GM13976 (cell line): Measurements from ENCODE around the gene CC2D2A.

ENCODE experiments used
- DNase-seq: peaks from one replicate; pipeline ENCODE4 v3.0.0; 2012; ENCODE audit warnings: low spot score
- in situ Hi-C: fragments of 300-500 bp; cut with MboI; formaldehyde crosslinking; loops from one replicate; pipeline ENCODE4 v1.12.0; 2022; ENCODE audit warnings: low sequenced_read_pairs, mixed read lengths, inconsistent platforms; ENCODE audit not compliant: unreplicated experiment
- TF ChIP-seq, protein P1 (sequence below): IDR thresholded peaks from 2 replicates; pipeline ENCODE4 v1.5.1; 2012; ENCODE audit warnings: borderline replicate concordance, mild to moderate bottlenecking; ENCODE audit not compliant: insufficient read depth; ENCODE audit errors: extremely low read depth, missing control alignments, control extremely low read depth

CC2D2A gene

DNA sequence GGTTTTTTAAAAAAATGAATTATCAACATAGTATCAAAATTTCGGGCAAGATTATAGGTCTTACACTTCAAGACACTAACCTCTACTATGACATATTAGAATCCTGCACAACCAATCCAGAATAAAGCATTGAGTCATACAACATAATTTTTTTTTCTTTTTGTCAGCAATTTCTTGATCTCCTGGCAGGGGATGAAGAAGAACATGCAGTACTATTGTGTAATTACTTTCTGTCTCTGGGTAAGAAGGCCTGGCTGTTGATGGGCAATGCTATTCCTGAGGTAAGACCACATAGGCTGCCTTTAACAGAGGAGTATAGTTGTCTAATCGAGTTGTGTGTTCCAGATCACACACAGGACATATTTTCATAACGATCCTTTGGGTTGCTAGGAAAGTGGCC, 118.0 kb downstream of the CC2D2A start:
- TF ChIP-seq, protein P1, sequence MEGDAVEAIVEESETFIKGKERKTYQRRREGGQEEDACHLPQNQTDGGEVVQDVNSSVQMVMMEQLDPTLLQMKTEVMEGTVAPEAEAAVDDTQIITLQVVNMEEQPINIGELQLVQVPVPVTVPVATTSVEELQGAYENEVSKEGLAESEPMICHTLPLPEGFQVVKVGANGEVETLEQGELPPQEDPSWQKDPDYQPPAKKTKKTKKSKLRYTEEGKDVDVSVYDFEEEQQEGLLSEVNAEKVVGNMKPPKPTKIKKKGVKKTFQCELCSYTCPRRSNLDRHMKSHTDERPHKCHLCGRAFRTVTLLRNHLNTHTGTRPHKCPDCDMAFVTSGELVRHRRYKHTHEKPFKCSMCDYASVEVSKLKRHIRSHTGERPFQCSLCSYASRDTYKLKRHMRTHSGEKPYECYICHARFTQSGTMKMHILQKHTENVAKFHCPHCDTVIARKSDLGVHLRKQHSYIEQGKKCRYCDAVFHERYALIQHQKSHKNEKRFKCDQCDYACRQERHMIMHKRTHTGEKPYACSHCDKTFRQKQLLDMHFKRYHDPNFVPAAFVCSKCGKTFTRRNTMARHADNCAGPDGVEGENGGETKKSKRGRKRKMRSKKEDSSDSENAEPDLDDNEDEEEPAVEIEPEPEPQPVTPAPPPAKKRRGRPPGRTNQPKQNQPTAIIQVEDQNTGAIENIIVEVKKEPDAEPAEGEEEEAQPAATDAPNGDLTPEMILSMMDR = no peak
- in situ Hi-C loops = no loop called here
- DNase-seq = no peak

DNA sequence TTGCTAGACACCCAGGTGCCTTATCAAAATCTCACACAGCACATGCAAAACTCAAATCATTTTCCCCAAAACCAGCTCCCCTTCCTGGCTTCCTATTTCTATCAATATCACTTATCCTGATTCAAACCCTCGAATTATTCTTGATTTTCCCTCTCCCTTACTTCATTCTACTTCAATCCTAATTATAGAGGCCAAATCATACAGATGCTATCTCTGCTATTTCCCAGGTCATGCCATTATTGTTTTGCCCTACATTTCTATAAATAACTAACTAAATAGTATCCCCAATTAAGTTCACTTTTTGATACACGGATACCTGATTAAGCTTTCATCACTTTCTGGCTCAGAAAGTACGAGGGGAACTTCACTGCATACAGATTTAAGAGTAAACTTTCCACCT, 123.1 kb downstream of the CC2D2A start:
- no peak for DNase-seq
- in situ Hi-C loops = no loop called here
- TF ChIP-seq, protein P1 = no peak

DNA sequence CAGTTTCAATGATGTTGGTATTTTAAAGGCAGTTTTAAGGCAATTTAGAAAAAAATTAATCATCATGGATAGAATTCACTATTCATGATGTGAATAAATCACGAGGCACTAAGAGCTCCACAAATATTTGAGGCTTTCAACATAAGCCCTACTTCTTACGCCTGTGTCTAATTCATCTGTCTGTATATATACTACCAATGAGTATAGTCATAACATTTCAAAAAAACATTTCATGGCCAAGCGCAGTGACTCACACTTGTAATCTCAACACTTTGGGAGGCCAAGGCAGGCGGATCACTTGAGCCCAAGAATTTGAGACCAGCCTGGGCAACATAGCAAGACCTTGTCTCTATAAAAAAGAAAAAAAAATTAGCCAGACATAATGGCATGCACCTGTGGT, 129.0 kb downstream of the CC2D2A start:
- TF ChIP-seq, protein P1 = no peak
- in situ Hi-C loops = no loop called here
- no peak for DNase-seq

GRCh38 chr4:15600176-15600575, 130.5 kb downstream of the CC2D2A start:
- TF ChIP-seq, protein P1 = no peak
- in situ Hi-C loops = no loop called here
- no peak for DNase-seq

DNA sequence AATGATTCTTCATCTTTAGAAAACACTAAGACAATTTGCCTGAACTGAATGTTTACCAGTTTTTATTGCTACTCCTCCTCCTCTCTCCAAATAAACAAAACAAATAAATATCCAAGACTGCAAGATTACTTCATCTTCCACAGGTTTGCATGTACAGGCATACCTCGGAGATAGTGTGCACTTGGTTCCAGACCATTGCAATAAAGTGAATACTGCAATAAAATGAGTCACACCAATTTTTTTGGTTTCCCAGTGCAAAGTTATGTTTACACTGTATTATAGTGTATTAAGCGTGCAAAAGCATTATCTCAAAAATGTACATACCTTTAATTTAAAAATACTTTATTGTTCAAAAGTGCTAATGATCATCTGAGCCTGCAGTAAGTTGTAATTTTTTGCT, 132.2 kb downstream of the CC2D2A start:
- no peak for DNase-seq
- TF ChIP-seq, protein P1 = no peak
- in situ Hi-C loops = no loop called here

DNA sequence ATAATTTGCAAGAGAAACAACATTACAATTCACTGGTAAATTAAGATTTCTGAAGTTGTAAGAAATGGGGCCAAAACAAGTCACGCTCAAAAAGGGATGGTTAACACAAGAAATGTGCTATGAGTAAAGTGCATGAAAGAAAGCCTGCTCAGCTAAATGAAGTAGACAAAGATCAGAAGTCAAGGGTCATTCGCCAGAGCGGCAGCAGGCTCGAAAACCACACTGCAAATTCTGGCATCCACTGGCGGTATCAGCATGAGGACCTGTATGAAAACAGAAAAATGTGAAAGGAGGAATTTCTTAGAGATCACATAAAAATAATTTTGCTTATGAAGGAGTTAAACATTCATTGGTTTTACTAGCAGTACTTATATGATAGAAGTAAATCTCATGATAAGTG, 135.9 kb downstream of the CC2D2A start:
- in situ Hi-C loops = no loop called here

DNA sequence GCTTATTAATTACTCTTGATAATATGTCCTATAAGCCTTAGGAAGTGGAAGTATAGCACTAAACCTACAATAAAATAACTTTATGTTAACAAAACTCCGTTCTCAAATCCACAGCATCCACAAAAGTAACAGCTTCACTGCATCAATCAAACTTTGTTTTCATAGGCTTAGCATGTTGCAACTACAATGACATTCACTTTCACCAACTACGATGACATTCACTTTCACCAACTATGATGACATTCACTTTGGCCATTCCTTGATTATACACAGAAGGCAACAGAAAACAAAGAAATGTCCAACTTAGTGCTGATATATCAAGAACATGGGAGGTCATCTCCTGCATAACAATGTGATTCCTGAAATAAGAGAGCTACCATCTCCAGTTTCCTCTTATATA, 141.2 kb downstream of the CC2D2A start:
- TF ChIP-seq, protein P1 = no peak
- DNase-seq = no peak
- in situ Hi-C loops = no loop called here

More for the DNA sequence above, 135.9 kb downstream of the CC2D2A start:
- DNase-seq = no peak
- TF ChIP-seq, protein P1 = no peak
